Hepatocyte (in vitro differentiated cells): ENCODE measurements around the gene TMEM26. TPM values are rescaled to one million over a fixed set of nuclear protein-coding genes. Genes with fewer than 3 reads are reported as not detected.

Source experiments
- DNase-seq: peaks from one replicate; pipeline ENCODE4 v3.0.0-alpha.2; 2016; ENCODE audit warnings: low spot score
- H2AFZ ChIP-seq: fragments of 200-600 bp; sonication (generic); 2 replicates; pipeline ENCODE4 v1.6.0; 2016; ENCODE audit warnings: antibody characterized with exemption, mild to moderate bottlenecking
- H3K27ac ChIP-seq: fragments of 200-600 bp; sonication (generic); 2 replicates; pipeline ENCODE4 v1.5.1; 2016; ENCODE audit warnings: mild to moderate bottlenecking
- H3K27me3 ChIP-seq: fragments of 200-600 bp; sonication (generic); 2 replicates; pipeline ENCODE4 v1.6.1; 2016
- H3K36me3 ChIP-seq: fragments of 200-600 bp; sonication (generic); replicated peaks from 2 replicates; pipeline ENCODE4 v1.5.1; 2016; ENCODE audit warnings: low read depth; ENCODE audit not compliant: insufficient read depth
- H3K4me1 ChIP-seq: fragments of 200-600 bp; sonication (generic); 2 replicates; pipeline ENCODE4 v1.5.1; 2016; ENCODE audit warnings: mild to moderate bottlenecking, moderate library complexity; ENCODE audit not compliant: insufficient read depth
- H3K4me2 ChIP-seq: fragments of 200-600 bp; sonication (generic); 2 replicates; pipeline ENCODE4 v1.6.0; 2016
- H3K4me3 ChIP-seq: fragments of 200-600 bp; sonication (generic); 2 replicates; pipeline ENCODE4 v1.5.1; 2016; ENCODE audit warnings: mild to moderate bottlenecking
- H3K79me2 ChIP-seq: fragments of 200-600 bp; sonication (generic); 2 replicates; pipeline ENCODE4 v1.6.0; 2017; ENCODE audit warnings: mild to moderate bottlenecking
- H3K9me2 ChIP-seq: fragments of 200-600 bp; sonication (generic); replicated peaks from 2 replicates; pipeline ENCODE4 v1.6.0; 2017; ENCODE audit warnings: mild to moderate bottlenecking; ENCODE audit not compliant: insufficient read depth
- H3K9me3 ChIP-seq: fragments of 200-600 bp; sonication (generic); 2 replicates; pipeline ENCODE4 v1.5.1; 2016; ENCODE audit warnings: low read depth, mild to moderate bottlenecking
- H4K20me1 ChIP-seq: fragments of 200-600 bp; sonication (generic); 2 replicates; pipeline ENCODE4 v1.6.0; 2016; ENCODE audit warnings: mild to moderate bottlenecking; ENCODE audit not compliant: insufficient read depth, poor library complexity, severe bottlenecking
- EZH2 ChIP-seq: fragments of 200-600 bp; sonication (generic); IDR thresholded peaks from 2 replicates; pipeline ENCODE4 v1.6.1; 2016; ENCODE audit warnings: antibody characterized with exemption, mild to moderate bottlenecking, borderline replicate concordance
- EZH2phosphoT487 ChIP-seq: fragments of 200-600 bp; sonication (generic); IDR thresholded peaks from one replicate; pipeline ENCODE4 v1.6.1; 2018; ENCODE audit warnings: antibody characterized with exemption, mild to moderate bottlenecking, low read depth, moderate library complexity; ENCODE audit not compliant: unreplicated experiment, severe bottlenecking
- WGBS: methylation state at CpG from one replicate; pipeline ENCODE4 v1.1.6; 2016; ENCODE audit warnings: low lambda C conversion rate; ENCODE audit errors: missing lambda C conversion rate; 5-methylcytosine and 5-hydroxymethylcytosine counted together
- polyA plus RNA-seq: library from polyadenylated mRNA; unstranded; fragments of >200 nt; fragmentation: Nextera tagmentation; extraction: Ambion mirVana; gene quantifications from 2 replicates; pipeline ENCODE4 v1.2.1, GENCODE V29; 2016
- total RNA-seq: library from RNA; depleted of rRNA; stranded (reverse); fragments of >200 nt; gene quantifications from 2 replicates; pipeline ENCODE4 v1.2.3, GENCODE V29; 2014
- TF ChIP-seq, protein P1 (sequence below): fragments of 200-600 bp; sonication (generic); IDR thresholded peaks from 2 replicates; pipeline ENCODE4 v1.5.1; 2016; ENCODE audit warnings: antibody characterized with exemption, mild to moderate bottlenecking; ENCODE audit not compliant: poor library complexity

TMEM26 gene
- total and polyA plus RNA-seq, 2 experiments from 2014 or later, result 0.39 to 3.3 TPM

DNA sequence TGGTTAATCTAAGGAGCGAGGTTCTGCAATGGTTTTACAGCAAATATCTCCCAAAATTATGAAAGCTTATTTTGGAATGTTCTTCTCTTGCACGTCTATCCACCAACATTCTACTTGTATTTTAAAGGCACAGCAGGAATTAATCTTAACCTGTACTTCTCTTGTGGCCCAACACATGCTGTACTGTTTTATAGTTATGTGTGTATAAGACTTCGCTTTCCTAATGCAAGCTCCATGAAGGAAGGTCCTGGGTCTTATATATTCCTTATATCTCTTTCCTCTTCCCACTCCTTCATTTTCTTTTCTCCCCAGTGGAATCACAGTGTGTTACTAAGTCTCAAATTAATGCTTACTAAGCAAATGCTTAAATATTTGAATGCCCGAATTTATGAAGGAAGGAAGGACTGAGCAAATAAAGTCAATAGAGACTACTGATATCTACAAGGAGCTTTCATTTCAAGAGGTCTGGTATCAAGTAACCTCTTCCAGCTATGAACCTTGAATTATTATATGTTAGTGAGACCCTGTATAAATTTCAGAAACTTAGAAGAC, 14.0 kb downstream of the TMEM26 start:
- no peaks in the 10 kb centered on the region for H4K20me1 ChIP-seq
- 76% methylated on average over 4 of the region's 4 CpGs for WGBS
- no peaks in the 10 kb centered on the region for H3K9me3 ChIP-seq
- no peak overlapping the region for H3K27ac ChIP-seq
- no peak overlapping the region for H3K4me3 ChIP-seq
- no peaks in the 10 kb centered on the region for H3K36me3 ChIP-seq
- H3K4me1 ChIP-seq, result no peaks in the 10 kb centered on the region
- no peaks in the 10 kb centered on the region for H3K27me3 ChIP-seq
- DNase-seq, result no peak
- no peak overlapping the region for H3K4me2 ChIP-seq
- H3K9me2 ChIP-seq, result no peaks in the 10 kb centered on the region
- H2AFZ ChIP-seq, result no peak overlapping the region
- TF ChIP-seq, protein P1, sequence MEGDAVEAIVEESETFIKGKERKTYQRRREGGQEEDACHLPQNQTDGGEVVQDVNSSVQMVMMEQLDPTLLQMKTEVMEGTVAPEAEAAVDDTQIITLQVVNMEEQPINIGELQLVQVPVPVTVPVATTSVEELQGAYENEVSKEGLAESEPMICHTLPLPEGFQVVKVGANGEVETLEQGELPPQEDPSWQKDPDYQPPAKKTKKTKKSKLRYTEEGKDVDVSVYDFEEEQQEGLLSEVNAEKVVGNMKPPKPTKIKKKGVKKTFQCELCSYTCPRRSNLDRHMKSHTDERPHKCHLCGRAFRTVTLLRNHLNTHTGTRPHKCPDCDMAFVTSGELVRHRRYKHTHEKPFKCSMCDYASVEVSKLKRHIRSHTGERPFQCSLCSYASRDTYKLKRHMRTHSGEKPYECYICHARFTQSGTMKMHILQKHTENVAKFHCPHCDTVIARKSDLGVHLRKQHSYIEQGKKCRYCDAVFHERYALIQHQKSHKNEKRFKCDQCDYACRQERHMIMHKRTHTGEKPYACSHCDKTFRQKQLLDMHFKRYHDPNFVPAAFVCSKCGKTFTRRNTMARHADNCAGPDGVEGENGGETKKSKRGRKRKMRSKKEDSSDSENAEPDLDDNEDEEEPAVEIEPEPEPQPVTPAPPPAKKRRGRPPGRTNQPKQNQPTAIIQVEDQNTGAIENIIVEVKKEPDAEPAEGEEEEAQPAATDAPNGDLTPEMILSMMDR, result no peak
- no peak for TF ChIP-seq EZH2phosphoT487
- no peak for TF ChIP-seq EZH2
- H3K79me2 ChIP-seq, result no peaks in the 10 kb centered on the region

GRCh38 chr10:61438141-61438988, 14.8 kb downstream of the TMEM26 start:
- Histone ChIP-seq H3K9me2 (no peaks in the 10 kb centered on the region), H3K4me2 (no peak overlapping the region), H3K27ac (no peak overlapping the region), H3K27me3 (no peaks in the 10 kb centered on the region), H3K4me3 (no peak overlapping the region), H3K79me2 (no peaks in the 10 kb centered on the region), H2AFZ (no peak overlapping the region), H3K36me3 (no peaks in the 10 kb centered on the region), H3K9me3 (no peaks in the 10 kb centered on the region), H4K20me1 (no peaks in the 10 kb centered on the region), H3K4me1 (no peaks in the 10 kb centered on the region)
- no peak for DNase-seq
- TF ChIP-seq EZH2 (no peak), EZH2phosphoT487 (no peak)
- TF ChIP-seq, protein P1, result no peak
- WGBS, result 32% methylated on average over 2 of the region's 2 CpGs

DNA sequence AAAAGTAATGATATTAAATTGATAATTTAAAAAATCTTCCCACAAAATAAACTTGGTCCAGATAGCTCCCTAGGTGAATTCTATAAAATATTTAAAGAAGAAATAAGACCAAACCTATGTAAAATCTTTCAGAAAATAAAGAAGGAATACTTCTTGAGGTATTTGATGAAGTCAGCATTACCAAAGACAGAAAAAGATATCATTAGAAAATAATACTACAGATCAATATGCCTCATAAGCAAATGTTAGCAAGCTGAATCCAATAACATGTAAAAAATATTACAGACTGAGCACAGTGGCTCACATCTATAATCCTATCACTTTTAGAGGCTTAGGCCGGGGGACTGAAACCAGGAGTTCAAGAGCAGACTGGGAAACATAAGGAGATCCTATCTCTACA, 30.0 kb downstream of the TMEM26 start:
- TF ChIP-seq, protein P1, result no peak
- TF ChIP-seq EZH2phosphoT487 (no peak), EZH2 (no peak)
- no peak for DNase-seq
- Histone ChIP-seq H3K27ac (no peak overlapping the region), H3K4me3 (no peak overlapping the region), H3K36me3 (no peaks in the 10 kb centered on the region), H3K4me2 (no peak overlapping the region), H4K20me1 (no peaks in the 10 kb centered on the region), H3K9me3 (peaks cover 10% of the 10 kb centered on the region), H3K27me3 (no peaks in the 10 kb centered on the region), H3K79me2 (no peaks in the 10 kb centered on the region), H3K9me2 (no peaks in the 10 kb centered on the region), H3K4me1 (no peaks in the 10 kb centered on the region), H2AFZ (no peak overlapping the region)
- WGBS, result 63% methylated on average over 1 of the region's 1 CpG
